B cell (primary cell): ENCODE data around the gene FAF1. TPM values are rescaled to one million over a fixed set of nuclear protein-coding genes. Genes with fewer than 3 reads are reported as not detected.

Experiments used
- ATAC-seq: fragments of 200-7000 bp; cut with Tn5 transposase; one replicate; pipeline ENCODE4 v1.10.0; 2021; ENCODE audit warnings: low read depth, mild to moderate bottlenecking, moderate number of reproducible peaks, moderate library complexity
- CTCF ChIA-PET: fragments of 350-600 bp; sonication (Branson Sonifier 250); formaldehyde crosslinking; loops from one replicate; lab custom pipeline; 2021; ENCODE audit warnings: antibody characterized with exemption, inconsistent platforms; lab: Charles Lee
- POLR2A ChIA-PET: fragments of 350-600 bp; sonication (Branson Sonifier 250); formaldehyde crosslinking; loops from one replicate; lab custom pipeline; 2021; ENCODE audit warnings: antibody characterized with exemption; lab: Charles Lee
- DNase-seq: peaks from one replicate; pipeline ENCODE4 v3.0.0; 2013
- H2AFZ ChIP-seq: 2 replicates; pipeline ENCODE4 v1.6.1; 2012; ENCODE audit warnings: mild to moderate bottlenecking, low read depth, low read length; ENCODE audit not compliant: insufficient read depth, poor library complexity, severe bottlenecking
- H3K27ac ChIP-seq, 2 donors: 1 replicate in 1 of 2; 2 replicates in 1 of 2; pipeline ENCODE4 v1.5.1; 2012 to 2013; ENCODE audit warnings: low read length in 2 of 2, mild to moderate bottlenecking in 2 of 2, moderate library complexity in 1 of 2
- H3K27me3 ChIP-seq, 4 experiments: fragments of 200-600 bp in 1 of 4; sonication (generic) in 1 of 4; replicated peaks in 1 of 4; 1 replicate in 2 of 4; 2 replicates in 2 of 4; pipeline versions ENCODE4 v1.6.1 to v1.7.0; 2013 to 2016; ENCODE audit warnings: low read length in 3 of 4, mild to moderate bottlenecking in 2 of 4, mixed read lengths in 1 of 4, moderate library complexity in 1 of 4; ENCODE audit not compliant: insufficient read depth in 4 of 4, control insufficient read depth in 3 of 4; ENCODE audit errors: control extremely low read depth in 1 of 4
- H3K36me3 ChIP-seq, 2 experiments: replicated peaks in 1 of 2; 1 replicate in 1 of 2; 2 replicates in 1 of 2; pipeline versions ENCODE4 v1.6.1 to v1.7.1; 2013; ENCODE audit warnings: low read length in 1 of 2; ENCODE audit not compliant: insufficient read depth in 2 of 2, control insufficient read depth in 1 of 2; ENCODE audit errors: control extremely low read depth in 1 of 2, extremely low read depth in 1 of 2
- H3K4me1 ChIP-seq, 2 donors: fragments of 200-600 bp in 1 of 2; sonication (generic) in 1 of 2; 1 replicate in 1 of 2; 2 replicates in 1 of 2; pipeline versions ENCODE4 v1.5.1 to v1.6.1; 2013 to 2017; ENCODE audit warnings: low read length in 2 of 2; ENCODE audit not compliant: control insufficient read depth in 2 of 2, insufficient read depth in 2 of 2
- H3K4me2 ChIP-seq: replicated peaks from 2 replicates; pipeline ENCODE3; 2012; ENCODE audit warnings: mild to moderate bottlenecking, low read depth, low read length; ENCODE audit not compliant: poor library complexity, severe bottlenecking
- H3K4me3 ChIP-seq, 5 experiments: fragments of 200-600 bp in 1 of 5; sonication (generic) in 1 of 5; 1 replicate in 3 of 5; 2 replicates in 2 of 5; pipeline versions ENCODE4 v1.5.1 to v1.7.0; 2011 to 2016; ENCODE audit warnings: low read length in 4 of 5, mild to moderate bottlenecking in 4 of 5, low read depth in 2 of 5, control low read depth in 1 of 5, moderate library complexity in 1 of 5; ENCODE audit not compliant: insufficient read depth in 1 of 5; ENCODE audit errors: control extremely low read depth in 1 of 5, extremely low read depth in 1 of 5
- H3K79me2 ChIP-seq: fragments of 200-600 bp; sonication (generic); one replicate; pipeline ENCODE4 v1.6.0; 2016; ENCODE audit warnings: low read length; ENCODE audit not compliant: control insufficient read depth, insufficient read depth
- H3K9ac ChIP-seq: fragments of 200-600 bp; sonication (generic); 2 replicates; pipeline ENCODE4 v1.6.1; 2017; ENCODE audit warnings: mild to moderate bottlenecking, low read length, moderate library complexity
- H3K9me3 ChIP-seq, 3 donors: one replicate each; pipeline versions ENCODE4 v1.6.1 to v1.7.1; 2013; ENCODE audit warnings: low read length in 2 of 3; ENCODE audit not compliant: control insufficient read depth in 2 of 3, insufficient read depth in 1 of 3; ENCODE audit errors: control extremely low read depth in 1 of 3
- H4K20me1 ChIP-seq: 2 replicates; pipeline ENCODE4 v1.6.0; 2012; ENCODE audit warnings: mild to moderate bottlenecking, low read length; ENCODE audit not compliant: insufficient read depth, control insufficient read depth, poor library complexity, severe bottlenecking
- H3K27ac Mint-ChIP-seq: one replicate; pipeline ENCODE4 v1.8.0; 2021; ENCODE audit warnings: mixed read lengths
- H3K27me3 Mint-ChIP-seq: one replicate; pipeline ENCODE4 v1.8.0; 2021; ENCODE audit warnings: mixed read lengths
- H3K4me1 Mint-ChIP-seq: one replicate; pipeline ENCODE4 v1.8.0; 2021; ENCODE audit warnings: mixed read lengths
- H3K4me3 Mint-ChIP-seq: one replicate; pipeline ENCODE4 v1.8.0; 2021; ENCODE audit warnings: mixed read lengths
- H3K9me3 Mint-ChIP-seq: one replicate; pipeline ENCODE4 v1.8.0; 2022; ENCODE audit warnings: mixed read lengths; ENCODE audit not compliant: insufficient read depth
- CTCF ChIP-seq: fragments of 200-600 bp; IDR thresholded peaks from one replicate; pipeline ENCODE4 v1.8.0; 2022; ENCODE audit warnings: antibody characterized with exemption, mild to moderate bottlenecking
- EZH2 ChIP-seq: IDR thresholded peaks from 2 replicates; pipeline ENCODE4 v1.6.1; 2012; ENCODE audit warnings: borderline replicate concordance, low read depth, mild to moderate bottlenecking, moderate library complexity, low read length; ENCODE audit not compliant: insufficient read depth, poor library complexity, severe bottlenecking
- WGBS: methylation state at CpG from one replicate; pipeline ENCODE4 v1.1.5; 2013; ENCODE audit warnings: missing lambda C conversion rate; ENCODE audit not compliant: insufficient coverage; 5-methylcytosine and 5-hydroxymethylcytosine counted together
- intact Hi-C: fragments of 100-400 bp; cut with micrococcal nuclease; formaldehyde crosslinking; loops from one replicate; pipeline ENCODE4 v1.10.0; 2022
- polyA plus RNA-seq: library from polyadenylated mRNA; depleted of rRNA; stranded (reverse); fragments of >200 nt; gene quantifications from 2 replicates; pipeline ENCODE4 v1.2.3, GENCODE V29; 2012
- total RNA-seq, 2 donors: library from RNA; stranded (reverse); fragments of 120-200 nt in 1 of 2; gene quantifications; 1 replicate in 1 of 2; 2 replicates in 1 of 2; pipeline versions ENCODE4 v1.2.3 to v1.2.4, GENCODE V29; 2013 to 2022

FAF1 gene
- total and polyA plus RNA-seq, 2 donors (not counting 1 experiment from before 2014, with no cell fraction given): 10.1 to 58.4 TPM

GRCh38 chr1:50491142-50491541 lies 468.9 kb downstream of the FAF1 start:
- no peaks in the 10 kb centered on the region for H3K9me3 Mint-ChIP-seq
- Histone ChIP-seq H3K36me3 (peaks cover 0 to 24% of the 10 kb centered on the region in 2 experiments), H3K79me2 (no peaks in the 10 kb centered on the region), H2AFZ (no peak overlapping the region), H4K20me1 (no peaks in the 10 kb centered on the region), H3K4me1 (no peaks in the 10 kb centered on the region), H3K4me2 (no peak overlapping the region), H3K9me3 (no peaks in the 10 kb centered on the region), H3K4me3 (no peak overlapping the region), H3K27ac (no peak overlapping the region), H3K27me3 (no peaks in the 10 kb centered on the region), H3K9ac (no peak overlapping the region)
- DNase-seq (no peak), ATAC-seq (no peak)
- no peaks in the 10 kb centered on the region for H3K27me3 Mint-ChIP-seq
- H3K27ac Mint-ChIP-seq: no peak overlapping the region
- H3K4me1 Mint-ChIP-seq: no peaks in the 10 kb centered on the region
- TF ChIP-seq EZH2 (no peak), CTCF (no peak)
- intact Hi-C loops: no loop called here
- no peak overlapping the region for H3K4me3 Mint-ChIP-seq
- CTCF ChIA-PET: no interaction called here
- POLR2A ChIA-PET: no interaction called here

- ATAC-seq (no peak), DNase-seq (no peak)
- Histone ChIP-seq H3K36me3 (peaks cover 0 to 24% of the 10 kb centered on the region in 2 experiments), H3K9ac (no peak overlapping the region), H3K9me3 (no peaks in the 10 kb centered on the region), H3K4me2 (no peak overlapping the region), H3K4me3 (no peak overlapping the region), H3K27ac (no peak overlapping the region), H2AFZ (no peak overlapping the region), H3K79me2 (no peaks in the 10 kb centered on the region), H3K27me3 (no peaks in the 10 kb centered on the region), H4K20me1 (no peaks in the 10 kb centered on the region), H3K4me1 (no peaks in the 10 kb centered on the region)
- Mint-ChIP-seq H3K4me3 (no peak overlapping the region), H3K9me3 (no peaks in the 10 kb centered on the region), H3K27ac (no peak overlapping the region), H3K4me1 (no peaks in the 10 kb centered on the region), H3K27me3 (no peaks in the 10 kb centered on the region)
- TF ChIP-seq EZH2 (no peak), CTCF (no peak)
- POLR2A ChIA-PET: no interaction called here
- CTCF ChIA-PET: no interaction called here
- intact Hi-C loops: no loop called here
- no CpG with 5 or more reads among the region's 2 CpGs for WGBS
Observed at GRCh38 chr1:50490640-50491039, 469.4 kb downstream of the FAF1 start.
